Measurements from ENCODE around the gene PAPPA2. TPM values are rescaled to one million over a fixed set of nuclear protein-coding genes. Genes with fewer than 3 reads are reported as not detected.

Gene PAPPA2
- total RNA-seq, 6 experiments from 2014 or later, result 0.53 to 14.8 (median 2.9) TPM

DNA sequence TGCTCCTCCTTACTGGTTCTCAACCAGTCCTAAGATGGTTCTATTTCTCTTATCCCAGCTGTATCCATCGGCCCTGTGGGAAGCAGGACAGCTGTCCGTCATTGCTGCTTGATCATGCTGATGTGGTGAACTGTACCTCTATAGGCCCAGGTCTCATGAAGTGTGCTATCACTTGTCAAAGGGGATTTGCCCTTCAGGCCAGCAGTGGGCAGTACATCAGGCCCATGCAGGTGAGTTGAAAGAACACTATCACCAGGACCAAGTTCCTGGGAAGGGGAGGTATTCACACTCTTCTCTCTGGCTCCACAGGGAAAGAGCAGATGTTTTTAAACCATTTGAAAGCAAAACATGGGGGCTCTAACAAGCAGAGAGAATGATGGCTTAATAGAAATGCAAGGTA, 302.6 kb downstream of the PAPPA2 start:
- no peaks in the 10 kb centered on the region for H3K36me3 ChIP-seq
- no peaks in the 10 kb centered on the region for H3K27me3 ChIP-seq
- ATAC-seq (no peak), DNase-seq (no peak)
- no peak overlapping the region for H3K4me3 ChIP-seq
- peaks cover 0 to 16% (median 7%) of the 10 kb centered on the region in 4 donors for H3K4me1 ChIP-seq
- 60% methylated on average over 2 of the region's 2 CpGs for WGBS (ENCODE audit: insufficient coverage, low coverage, low lambda C conversion rate, missing lambda C conversion rate)
- TF ChIP-seq POLR2A (IDR thresholded peaks at IDR 0.05), result no peak
- TF ChIP-seq, protein P1, sequence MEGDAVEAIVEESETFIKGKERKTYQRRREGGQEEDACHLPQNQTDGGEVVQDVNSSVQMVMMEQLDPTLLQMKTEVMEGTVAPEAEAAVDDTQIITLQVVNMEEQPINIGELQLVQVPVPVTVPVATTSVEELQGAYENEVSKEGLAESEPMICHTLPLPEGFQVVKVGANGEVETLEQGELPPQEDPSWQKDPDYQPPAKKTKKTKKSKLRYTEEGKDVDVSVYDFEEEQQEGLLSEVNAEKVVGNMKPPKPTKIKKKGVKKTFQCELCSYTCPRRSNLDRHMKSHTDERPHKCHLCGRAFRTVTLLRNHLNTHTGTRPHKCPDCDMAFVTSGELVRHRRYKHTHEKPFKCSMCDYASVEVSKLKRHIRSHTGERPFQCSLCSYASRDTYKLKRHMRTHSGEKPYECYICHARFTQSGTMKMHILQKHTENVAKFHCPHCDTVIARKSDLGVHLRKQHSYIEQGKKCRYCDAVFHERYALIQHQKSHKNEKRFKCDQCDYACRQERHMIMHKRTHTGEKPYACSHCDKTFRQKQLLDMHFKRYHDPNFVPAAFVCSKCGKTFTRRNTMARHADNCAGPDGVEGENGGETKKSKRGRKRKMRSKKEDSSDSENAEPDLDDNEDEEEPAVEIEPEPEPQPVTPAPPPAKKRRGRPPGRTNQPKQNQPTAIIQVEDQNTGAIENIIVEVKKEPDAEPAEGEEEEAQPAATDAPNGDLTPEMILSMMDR (IDR thresholded peaks at IDR 0.05), result no peak
- no peak overlapping the region for H3K27ac ChIP-seq
- intact Hi-C loops (cut with DNase I), result no loop called here
- H3K9me3 ChIP-seq, result no peaks in the 10 kb centered on the region

DNA sequence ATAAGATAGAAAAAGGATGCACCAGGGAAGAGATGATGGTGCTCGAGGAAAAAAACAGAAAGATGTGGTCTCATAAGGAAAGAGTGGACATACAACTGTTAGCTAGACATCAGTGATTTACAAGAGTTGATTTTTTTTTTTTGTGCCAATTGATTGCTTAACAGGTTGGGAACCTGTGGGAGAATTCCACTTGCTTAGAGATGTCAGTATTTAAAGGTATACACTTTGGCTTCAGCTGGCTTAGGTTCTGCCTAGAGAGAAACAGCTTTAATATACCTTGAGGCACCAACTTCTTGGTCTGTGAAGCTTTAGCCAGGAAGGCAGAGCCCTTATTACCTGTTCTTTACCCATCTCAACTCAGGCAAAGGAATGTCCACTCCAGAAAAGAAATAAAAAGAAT, 303.8 kb downstream of the PAPPA2 start:
- Histone ChIP-seq H3K27me3 (no peaks in the 10 kb centered on the region), H3K27ac (peak overlapping the region in 2 of 3 donors; percentile 33 to 82), H3K4me1 (peaks cover 0 to 16% (median 7%) of the 10 kb centered on the region in 4 donors), H3K36me3 (no peaks in the 10 kb centered on the region), H3K4me3 (no peak overlapping the region), H3K9me3 (no peaks in the 10 kb centered on the region)
- WGBS (ENCODE audit: insufficient coverage, low coverage, low lambda C conversion rate, missing lambda C conversion rate), result 64% methylated on average over 1 of the region's 1 CpG
- no peak for DNase-seq
- TF ChIP-seq, protein P1 (IDR thresholded peaks at IDR 0.05), result no peak
- TF ChIP-seq POLR2A (IDR thresholded peaks at IDR 0.05), result no peak
- peak; percentile 33 to 60 (median 53) for ATAC-seq
- intact Hi-C loops (cut with DNase I), result no loop called here

DNA sequence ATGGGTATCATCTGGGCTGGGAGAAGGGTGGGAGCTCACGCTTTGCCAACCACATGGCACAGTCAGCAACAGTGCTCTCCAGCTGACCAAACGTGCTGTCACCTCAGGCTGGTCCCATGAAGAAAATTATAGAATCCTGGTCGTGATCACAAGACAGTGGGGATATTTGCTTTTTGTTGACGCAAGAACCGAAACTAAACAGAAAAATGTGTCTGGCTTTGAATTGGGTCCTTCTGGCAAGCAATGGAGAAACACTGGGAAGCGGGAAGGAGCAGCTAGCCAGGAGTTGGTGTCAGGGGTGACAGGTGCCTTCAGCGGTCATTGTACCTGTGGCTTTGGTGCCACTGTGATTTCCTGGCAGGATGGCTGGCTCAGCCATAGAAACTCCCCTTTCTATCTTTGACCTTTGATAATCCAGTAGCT, 304.8 kb downstream of the PAPPA2 start:
- intact Hi-C loops (cut with DNase I), result no loop called here

DNA sequence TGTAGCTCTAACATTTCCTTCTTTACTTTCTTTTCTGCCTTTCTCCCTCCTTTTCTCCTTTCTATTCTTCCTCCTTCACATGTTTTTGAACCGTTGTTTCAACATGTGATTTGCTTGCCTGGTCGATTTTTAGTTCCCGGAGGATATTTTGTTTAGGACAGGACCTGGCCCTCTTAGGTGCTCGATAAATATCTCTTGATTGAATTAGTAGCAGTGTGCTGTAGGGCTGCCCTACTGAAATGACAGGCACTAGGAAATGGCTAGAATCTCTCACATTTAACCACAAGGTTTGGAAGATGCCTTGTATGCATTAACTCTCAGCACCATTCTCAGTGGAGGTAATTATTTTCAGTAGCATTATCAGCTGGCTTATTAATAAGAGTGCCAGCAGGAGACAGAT, 305.6 kb downstream of the PAPPA2 start:
- H3K4me1 ChIP-seq, result peaks cover 0 to 16% (median 7%) of the 10 kb centered on the region in 4 donors
- H3K9me3 ChIP-seq, result no peaks in the 10 kb centered on the region
- no peaks in the 10 kb centered on the region for H3K36me3 ChIP-seq
- H3K27ac ChIP-seq, result peak overlapping the region in 2 of 3 donors; percentile 33 to 44
- WGBS (ENCODE audit: insufficient coverage, low coverage, low lambda C conversion rate, missing lambda C conversion rate), result 42% methylated on average over 4 of the region's 4 CpGs
- no peak overlapping the region for H3K4me3 ChIP-seq
- intact Hi-C loops (cut with DNase I), result no loop called here
- no peak for ATAC-seq
- no peaks in the 10 kb centered on the region for H3K27me3 ChIP-seq
- DNase-seq, result no peak
- no peak for TF ChIP-seq POLR2A (IDR thresholded peaks at IDR 0.05)
- TF ChIP-seq, protein P1 (IDR thresholded peaks at IDR 0.05), result no peak

More for the DNA sequence above, 304.8 kb downstream of the PAPPA2 start:
- DNase-seq (peak; percentile 81 to 87 (median 86)), ATAC-seq (peak; percentile 91 to 97 (median 95))
- Histone ChIP-seq H3K4me3 (no peak overlapping the region), H3K36me3 (no peaks in the 10 kb centered on the region), H3K4me1 (peaks cover 0 to 16% (median 7%) of the 10 kb centered on the region in 4 donors), H3K9me3 (no peaks in the 10 kb centered on the region), H3K27me3 (no peaks in the 10 kb centered on the region), H3K27ac (peak overlapping the region; percentile 33 to 82 (median 42))
- TF ChIP-seq, protein P1 (IDR thresholded peaks at IDR 0.05), result no peak
- no peak for TF ChIP-seq POLR2A (IDR thresholded peaks at IDR 0.05)
- 16% methylated on average over 7 of the region's 7 CpGs for WGBS (ENCODE audit: insufficient coverage, low coverage, low lambda C conversion rate, missing lambda C conversion rate)

DNA sequence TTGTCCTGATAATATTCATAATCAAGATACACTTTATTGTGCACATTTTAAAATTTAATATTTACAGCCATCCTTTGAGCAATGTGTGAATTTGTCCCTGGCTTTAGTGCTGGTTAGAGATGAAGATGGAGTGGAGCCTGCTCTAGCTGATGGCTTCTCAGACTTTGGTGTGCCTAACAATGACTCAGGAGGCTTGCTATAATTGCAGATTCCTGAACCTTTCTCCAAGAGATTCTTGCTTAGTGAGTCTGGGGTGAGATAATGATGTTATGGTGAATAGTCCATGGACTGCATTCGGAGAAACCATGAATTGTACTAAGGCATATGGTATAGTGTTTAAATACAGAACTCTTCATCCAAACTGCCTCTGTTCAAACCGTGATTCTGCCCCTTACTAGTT, 307.1 kb downstream of the PAPPA2 start:
- Histone ChIP-seq H3K9me3 (no peaks in the 10 kb centered on the region), H3K27me3 (no peaks in the 10 kb centered on the region), H3K4me3 (no peak overlapping the region), H3K27ac (no peak overlapping the region), H3K4me1 (peaks cover 0 to 16% (median 7%) of the 10 kb centered on the region in 4 donors), H3K36me3 (no peaks in the 10 kb centered on the region)
- ATAC-seq (no peak), DNase-seq (no peak)
- TF ChIP-seq POLR2A (IDR thresholded peaks at IDR 0.05), result no peak
- TF ChIP-seq, protein P1 (IDR thresholded peaks at IDR 0.05), result no peak
- WGBS (ENCODE audit: insufficient coverage, low coverage, low lambda C conversion rate, missing lambda C conversion rate), result 100% methylated on average over 2 of the region's 2 CpGs
- intact Hi-C loops (cut with DNase I), result no loop called here

Measured in right lobe of liver (tissue), 6 donors.